Measurements from ENCODE around the gene UGT1A5.
"Not testable (repeated sequence)": the region's sequence is repeated elsewhere in the genome, so short reads cannot be mapped to it uniquely, and the experiment has no call there.

The UGT1A5 gene

GRCh38 chr2:233745838-233746237 lies 33.1 kb downstream of the UGT1A5 start:
- DNase-seq (ENCODE audit: low read depth, low spot score) = not testable (repeated sequence)

- no peak for DNase-seq (ENCODE audit: low read depth, low spot score)
These were observed 34.0 kb downstream of the UGT1A5 start for GRCh38 chr2:233746475-233747282.

GRCh38 chr2:233747283-233747544 lies 34.5 kb downstream of the UGT1A5 start:
- DNase-seq (ENCODE audit: low read depth, low spot score) = no peak

GRCh38 chr2:233750689-233751088 lies 38.0 kb downstream of the UGT1A5 start:
- not testable (repeated sequence) for DNase-seq (ENCODE audit: low read depth, low spot score)

- not testable (repeated sequence) for DNase-seq (ENCODE audit: low read depth, low spot score)
These were observed 38.7 kb downstream of the UGT1A5 start for GRCh38 chr2:233751212-233752009.

- DNase-seq (ENCODE audit: low read depth, low spot score) = no peak
These were observed 42.3 kb downstream of the UGT1A5 start for GRCh38 chr2:233754872-233755611.

- no peak for DNase-seq (ENCODE audit: low read depth, low spot score)
These were observed 43.8 kb downstream of the UGT1A5 start for GRCh38 chr2:233756429-233757081.

- no peak for DNase-seq (ENCODE audit: low read depth, low spot score)
These were observed 45.4 kb downstream of the UGT1A5 start for GRCh38 chr2:233758141-233758540.

GRCh38 chr2:233758849-233759248 lies 46.1 kb downstream of the UGT1A5 start:
- no peak for DNase-seq (ENCODE audit: low read depth, low spot score)

GRCh38 chr2:233760043-233760442 lies 47.3 kb downstream of the UGT1A5 start, which contains the start of gene UGT1A1:
TSS of gene UGT1A1 (plus strand) at chr2:233760270. CDS start at chr2:233760288, 18 bp downstream.
- DNase-seq (ENCODE audit: low read depth, low spot score) = no peak

- DNase-seq (ENCODE audit: low read depth, low spot score) = no peak
These were observed 48.5 kb downstream of the UGT1A5 start for GRCh38 chr2:233761040-233761769.

GRCh38 chr2:233764264-233764663 lies 51.6 kb downstream of the UGT1A5 start:
- DNase-seq (ENCODE audit: low read depth, low spot score) = no peak

GRCh38 chr2:233764761-233765160 lies 52.1 kb downstream of the UGT1A5 start:
- no peak for DNase-seq (ENCODE audit: low read depth, low spot score)

- no peak for DNase-seq (ENCODE audit: low read depth, low spot score)
These were observed 53.7 kb downstream of the UGT1A5 start for GRCh38 chr2:233766416-233766815.

GRCh38 chr2:233768076-233768475 lies 55.4 kb downstream of the UGT1A5 start:
- no peak for DNase-seq (ENCODE audit: low read depth, low spot score)

GRCh38 chr2:233769260-233769659 lies 56.6 kb downstream of the UGT1A5 start:
- DNase-seq (ENCODE audit: low read depth, low spot score) = no peak

- DNase-seq (ENCODE audit: low read depth, low spot score) = no peak
These were observed 59.4 kb downstream of the UGT1A5 start for GRCh38 chr2:233772153-233772552.

GRCh38 chr2:233772583-233772982 lies 59.9 kb downstream of the UGT1A5 start:
- DNase-seq (ENCODE audit: low read depth, low spot score) = no peak

GRCh38 chr2:233773854-233774253 lies 61.1 kb downstream of the UGT1A5 start:
- DNase-seq (ENCODE audit: low read depth, low spot score) = no peak

- no peak for DNase-seq (ENCODE audit: low read depth, low spot score)
These were observed 62.7 kb downstream of the UGT1A5 start for GRCh38 chr2:233775414-233775813.

- DNase-seq (ENCODE audit: low read depth, low spot score) = no peak
These were observed 65.3 kb downstream of the UGT1A5 start, which contains the start of gene MROH2A for GRCh38 chr2:233778030-233778429. TSS of gene MROH2A (plus strand) at chr2:233778330. CDS start at chr2:233779359, 1,029 bp downstream.

Data from activated CD4-positive, CD25-positive, alpha-beta regulatory T cell treated with anti-CD3 and anti-CD28 coated beads, Interleukin-2, amount 50 U/mL, for 16 hours (primary cell).